Activated CD4-positive, CD25-positive, alpha-beta regulatory T cell treated with anti-CD3 and anti-CD28 coated beads, Interleukin-2, amount 50 U/mL, for 72 hours (primary cell): Measurements from ENCODE around the gene DLGAP1.

Experiments used
- DNase-seq: peaks from one replicate; pipeline ENCODE4 v3.0.0; 2021

Gene DLGAP1

DNA sequence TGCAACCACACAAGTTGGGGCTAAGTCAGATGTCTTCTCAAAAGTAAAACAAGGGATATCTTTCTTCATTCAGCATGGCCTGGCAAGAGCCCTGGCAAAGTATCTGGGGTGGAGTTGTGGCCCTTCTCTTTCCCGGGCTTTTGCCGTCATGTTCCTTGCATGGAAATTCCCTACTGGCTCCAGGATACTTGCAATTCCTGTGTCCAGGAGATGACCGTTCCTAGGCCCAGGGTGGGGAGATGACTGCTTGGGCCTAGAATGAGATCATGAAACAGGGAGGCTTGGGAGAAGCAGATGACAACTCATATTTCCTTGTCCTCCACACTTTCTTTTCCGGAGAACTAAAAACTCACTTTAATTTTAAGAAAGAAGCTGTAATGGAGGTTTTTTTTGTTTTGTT, 944.2 kb downstream of the DLGAP1 start:
- no peak for DNase-seq

- DNase-seq = no peak
These were observed 945.1 kb downstream of the DLGAP1 start for GRCh38 chr18:3510024-3510423.

DNA sequence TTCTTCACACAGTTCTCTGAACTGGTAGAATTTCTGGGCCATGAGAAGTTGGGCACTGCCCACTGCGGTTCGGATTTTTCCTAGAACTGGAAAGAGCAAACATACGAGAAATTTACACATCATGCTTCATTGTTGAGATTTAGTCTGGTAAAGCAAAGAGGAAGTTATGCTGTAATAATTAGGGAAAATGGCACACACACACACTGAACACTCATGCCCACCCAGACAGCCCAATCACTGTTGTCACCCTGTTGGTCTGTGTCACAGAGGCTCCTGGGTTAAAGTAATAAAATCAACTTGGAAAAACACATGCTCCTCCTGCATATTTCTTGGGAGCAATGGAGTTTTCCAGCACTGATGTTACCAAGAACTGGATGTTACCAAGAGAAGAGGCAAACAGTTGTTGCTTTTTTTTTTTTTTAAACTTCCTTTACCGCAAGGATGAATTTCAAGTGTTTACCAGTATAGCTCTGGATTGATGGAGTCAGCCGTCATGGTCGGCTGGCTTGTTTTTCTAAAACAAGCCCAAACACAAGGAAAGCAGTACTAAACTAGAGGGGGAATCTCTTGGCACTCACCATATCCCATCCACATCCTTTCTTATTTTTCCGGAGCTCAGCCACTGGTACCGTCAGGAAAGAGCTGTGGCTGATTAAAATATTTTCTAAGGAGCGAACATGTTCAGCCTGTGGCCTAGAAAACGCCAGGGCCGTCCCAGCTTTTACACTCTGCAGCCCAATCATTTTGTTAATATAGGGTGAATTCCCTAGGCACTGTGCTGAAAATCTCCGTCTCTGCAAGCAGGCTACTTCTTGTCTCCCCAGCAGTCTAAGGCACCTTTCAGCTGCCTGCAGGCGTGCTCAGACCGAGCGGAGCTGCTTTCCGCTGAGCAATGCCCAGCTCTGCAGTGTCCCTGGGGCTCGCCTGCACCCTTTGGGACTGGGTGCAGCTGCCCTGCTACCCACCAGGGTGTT, 946.2 kb downstream of the DLGAP1 start:
- no peak for DNase-seq

DNA sequence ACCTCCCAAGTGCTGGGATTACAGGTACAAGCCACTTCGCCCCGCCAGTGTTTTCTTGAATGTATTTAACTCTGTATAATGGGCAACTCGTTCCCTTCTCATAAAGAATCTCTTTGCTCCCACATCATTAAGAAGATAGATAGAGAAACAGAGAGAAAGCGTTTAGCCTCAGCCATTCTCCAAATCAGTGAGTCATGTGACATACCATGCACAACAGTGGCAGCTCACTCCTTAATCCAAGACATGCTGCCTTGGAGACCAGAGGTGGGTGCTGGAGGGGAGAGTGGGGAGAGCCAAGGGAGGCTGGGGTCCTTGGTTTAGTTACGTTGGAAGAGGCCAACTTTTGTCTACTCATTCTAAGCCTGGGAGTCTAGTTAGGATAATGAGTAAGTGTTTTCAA, 950.5 kb downstream of the DLGAP1 start:
- DNase-seq = no peak

DNA sequence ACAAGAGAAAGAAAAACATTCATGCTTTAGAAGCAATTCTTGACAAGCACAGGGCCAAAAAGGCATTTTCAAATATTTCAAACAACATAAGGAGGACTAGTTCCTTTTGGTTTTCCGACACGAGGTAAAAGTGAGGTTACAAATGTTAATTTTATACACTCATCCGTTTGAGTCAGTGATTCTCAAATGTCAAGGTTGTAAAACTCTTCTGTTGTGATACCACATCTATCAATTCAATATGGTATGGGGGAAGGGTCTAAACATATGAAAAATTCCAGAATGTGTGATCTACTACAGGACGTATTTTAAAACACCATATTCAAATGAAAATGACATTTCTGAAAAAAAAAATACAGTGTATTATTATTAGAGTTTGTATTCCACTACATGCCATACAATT, 952.5 kb downstream of the DLGAP1 start:
- no peak for DNase-seq

DNA sequence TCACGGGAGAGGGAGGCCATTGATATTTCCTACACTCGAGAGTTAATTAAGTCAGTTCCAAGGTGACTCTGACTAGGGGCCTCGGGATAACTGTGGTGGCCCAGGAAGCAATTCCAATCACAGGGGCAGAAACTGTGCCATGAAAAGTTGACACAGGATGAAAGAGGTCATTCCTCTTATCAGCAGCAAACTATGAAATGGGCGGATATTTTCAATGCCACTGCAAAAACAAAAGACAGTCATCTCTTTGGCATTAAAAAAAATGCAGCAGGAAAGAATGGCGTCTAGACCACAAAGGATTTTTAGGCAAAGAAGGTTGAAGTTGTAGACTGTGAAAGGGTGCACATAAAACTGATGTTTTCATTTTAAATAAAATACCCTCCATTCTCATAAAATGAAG, 955.1 kb downstream of the DLGAP1 start:
- no peak for DNase-seq

DNA sequence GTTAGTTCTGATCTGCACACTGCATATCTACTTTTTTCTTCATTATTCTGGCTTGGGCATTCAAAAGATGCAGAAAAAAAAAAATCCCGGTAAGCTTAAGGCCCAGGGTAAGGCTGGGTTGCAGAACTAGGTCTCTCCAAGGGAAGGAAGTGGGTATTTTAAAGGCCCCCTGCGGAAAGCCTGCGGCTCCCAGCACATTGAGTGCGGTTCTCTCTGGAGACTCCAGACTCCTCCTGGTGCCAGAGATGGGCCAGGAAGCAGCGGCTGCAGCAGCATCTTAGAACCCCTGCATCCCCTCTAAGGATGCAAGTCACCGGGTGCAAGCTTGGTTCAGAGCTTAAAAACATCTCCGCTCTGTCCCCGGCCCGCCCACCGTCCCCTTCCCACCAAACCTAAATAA, 955.6 kb downstream of the DLGAP1 start:
- DNase-seq = no peak

GRCh38 chr18:3498698-3499471, 956.2 kb downstream of the DLGAP1 start:
- DNase-seq = peak; percentile 34

GRCh38 chr18:3495691-3496430, 959.2 kb downstream of the DLGAP1 start:
- no peak for DNase-seq

- no peak for DNase-seq
These were observed 960.5 kb downstream of the DLGAP1 start for GRCh38 chr18:3494569-3494968.

- no peak for DNase-seq
These were observed 960.9 kb downstream of the DLGAP1 start for GRCh38 chr18:3494245-3494526.

DNA sequence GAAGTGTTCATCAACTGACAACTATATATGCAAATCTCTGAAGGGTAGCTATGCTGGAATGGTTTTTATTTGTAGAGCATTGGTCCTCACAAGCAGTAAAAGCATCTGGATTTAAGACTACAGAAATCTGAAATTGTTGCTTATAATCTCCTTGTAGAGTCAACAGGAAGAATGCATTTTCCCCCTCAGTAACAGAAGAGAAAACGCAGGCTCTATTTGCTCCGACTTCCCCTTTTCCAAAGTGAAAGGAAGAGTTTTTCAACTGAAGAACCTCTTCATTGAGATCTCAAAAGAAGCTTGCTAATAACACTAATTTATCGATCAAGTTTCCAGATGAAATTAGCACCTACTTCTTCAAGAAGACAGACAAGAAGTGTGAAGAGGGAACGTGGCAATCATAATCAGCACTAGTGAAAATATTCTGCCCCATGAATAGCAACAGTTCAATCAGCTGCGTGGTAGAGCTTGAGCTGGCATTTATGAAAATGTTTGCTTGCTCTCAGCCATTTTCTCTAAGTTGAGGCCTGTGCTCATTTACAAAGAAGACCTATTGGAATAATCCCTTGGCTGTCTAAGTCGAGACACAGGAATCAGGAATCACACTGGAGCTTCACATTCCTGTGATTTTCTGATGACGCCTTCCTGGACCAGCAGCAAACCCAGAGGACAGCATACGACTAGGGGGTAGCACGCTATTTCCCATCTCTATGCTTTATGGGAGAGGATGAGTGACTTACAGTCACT, 961.4 kb downstream of the DLGAP1 start:
- DNase-seq = no peak

- DNase-seq = no peak
These were observed 962.4 kb downstream of the DLGAP1 start for GRCh38 chr18:3492721-3493120.

GRCh38 chr18:3491981-3492555, 963.0 kb downstream of the DLGAP1 start:
- no peak for DNase-seq

DNA sequence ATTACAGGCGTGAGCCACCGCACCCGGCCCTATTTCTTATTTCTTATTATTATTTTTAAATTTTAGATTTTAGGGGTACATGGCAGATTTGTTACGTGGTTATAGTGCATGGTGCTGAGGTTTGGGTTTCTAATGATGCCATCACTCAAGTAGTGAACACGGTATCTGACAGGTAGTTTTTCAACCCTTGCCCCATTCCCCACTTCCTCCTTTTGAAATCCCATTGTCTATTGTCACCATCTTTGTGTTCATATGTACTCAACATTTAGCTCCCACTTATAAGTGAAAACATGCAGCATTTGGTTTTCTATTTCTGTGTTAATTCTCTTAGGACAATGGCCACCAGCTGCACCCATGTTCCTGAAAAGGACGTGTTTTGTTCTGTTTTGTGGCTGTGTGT, 965.6 kb downstream of the DLGAP1 start:
- no peak for DNase-seq

DNA sequence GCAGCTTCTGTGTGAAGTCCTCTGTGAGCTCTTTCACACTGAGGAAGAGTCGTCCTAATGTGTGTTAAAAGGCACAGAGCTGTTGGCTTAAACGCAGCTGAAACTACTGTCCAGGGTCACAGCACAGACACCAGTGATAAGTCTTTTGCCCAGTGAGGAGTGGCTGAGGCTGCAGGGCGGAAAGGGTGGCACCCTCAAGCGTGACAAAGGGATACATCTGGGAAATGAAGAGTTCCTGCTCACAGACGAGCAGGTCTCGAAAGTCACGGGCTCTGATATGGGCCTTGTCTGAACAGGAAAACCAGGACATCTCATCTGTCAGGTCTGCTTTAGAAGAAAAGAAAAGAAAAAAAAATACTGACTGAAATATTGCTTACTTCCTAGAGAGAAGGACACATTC, 968.6 kb downstream of the DLGAP1 start:
- no peak for DNase-seq

GRCh38 chr18:3485153-3486149, 969.7 kb downstream of the DLGAP1 start:
- DNase-seq = no peak

DNA sequence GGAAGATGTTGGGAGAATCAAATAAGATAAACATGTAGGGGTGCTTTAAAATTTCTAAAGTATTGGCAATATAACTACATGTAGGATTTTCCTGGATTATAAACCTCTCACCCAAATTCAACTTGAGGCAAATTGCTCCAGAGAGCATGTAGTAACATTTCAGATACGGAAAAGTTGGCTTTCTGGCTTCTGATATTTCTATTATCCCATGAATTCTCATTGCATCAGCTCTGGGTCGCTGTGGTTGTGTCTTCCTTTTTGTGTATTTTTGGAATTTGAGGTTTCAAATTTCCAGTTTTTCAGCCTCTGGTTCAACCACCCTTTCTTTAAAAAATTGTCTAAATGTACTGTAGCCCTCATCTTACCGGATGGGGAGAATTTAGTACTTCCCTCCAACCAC, 972.8 kb downstream of the DLGAP1 start:
- DNase-seq = no peak

GRCh38 chr18:3481696-3482210, 973.4 kb downstream of the DLGAP1 start:
- DNase-seq = no peak

GRCh38 chr18:3480827-3481573, 974.1 kb downstream of the DLGAP1 start:
- no peak for DNase-seq
